Fibroblast of skin of right quadriceps (primary cell): Measurements from ENCODE around the gene WDR62.
"Not testable (repeated sequence)": the region's sequence is repeated elsewhere in the genome, so short reads cannot be mapped to it uniquely, and the experiment has no call there.

Experiments
- DNase-seq: peaks from one replicate; pipeline ENCODE4 v3.0.0-alpha.2; 2013

Gene WDR62

GRCh38 chr19:36113425-36113824, 58.7 kb downstream of the WDR62 start:
- no peak for DNase-seq

DNA sequence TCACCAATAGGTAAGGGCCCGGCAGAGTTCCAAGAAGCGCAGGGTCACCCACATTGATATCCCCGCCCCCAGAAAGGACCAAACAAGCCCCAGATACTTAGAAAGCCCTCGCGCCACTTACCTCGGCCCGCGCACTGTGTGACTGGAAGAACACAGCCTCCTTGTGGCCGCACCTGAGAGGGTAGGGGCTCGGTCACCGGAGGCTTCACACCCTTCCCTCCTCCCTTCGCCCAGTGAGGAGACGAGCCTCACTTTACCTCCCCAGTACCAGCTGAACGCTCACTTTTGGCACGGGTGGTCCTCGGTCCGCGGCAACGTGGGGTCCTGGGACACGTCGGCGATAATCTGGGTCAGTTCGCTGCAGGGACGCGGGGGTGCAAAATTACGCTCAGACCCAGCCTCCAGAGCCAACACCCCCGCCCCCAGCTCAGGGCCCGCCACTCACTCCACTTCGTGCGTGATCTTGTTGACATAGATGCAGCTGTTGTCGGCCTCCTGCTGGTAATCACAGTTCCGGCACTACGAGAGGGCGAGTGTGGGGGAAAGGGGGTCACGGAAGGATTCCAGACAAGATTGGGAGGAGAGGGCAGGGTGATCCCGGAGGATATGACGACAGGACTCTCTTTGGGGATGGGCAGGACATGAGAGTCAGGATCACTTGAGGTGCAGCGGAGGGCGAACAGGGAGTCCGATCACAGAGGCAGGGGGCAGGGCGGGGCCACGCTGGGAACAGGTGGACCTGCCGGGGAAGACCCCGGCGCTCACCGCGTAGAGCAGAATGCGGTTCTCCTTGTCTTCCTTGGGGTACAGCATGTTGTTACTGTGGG, 59.4 kb downstream of the WDR62 start:
- DNase-seq = peak; percentile 37

DNA sequence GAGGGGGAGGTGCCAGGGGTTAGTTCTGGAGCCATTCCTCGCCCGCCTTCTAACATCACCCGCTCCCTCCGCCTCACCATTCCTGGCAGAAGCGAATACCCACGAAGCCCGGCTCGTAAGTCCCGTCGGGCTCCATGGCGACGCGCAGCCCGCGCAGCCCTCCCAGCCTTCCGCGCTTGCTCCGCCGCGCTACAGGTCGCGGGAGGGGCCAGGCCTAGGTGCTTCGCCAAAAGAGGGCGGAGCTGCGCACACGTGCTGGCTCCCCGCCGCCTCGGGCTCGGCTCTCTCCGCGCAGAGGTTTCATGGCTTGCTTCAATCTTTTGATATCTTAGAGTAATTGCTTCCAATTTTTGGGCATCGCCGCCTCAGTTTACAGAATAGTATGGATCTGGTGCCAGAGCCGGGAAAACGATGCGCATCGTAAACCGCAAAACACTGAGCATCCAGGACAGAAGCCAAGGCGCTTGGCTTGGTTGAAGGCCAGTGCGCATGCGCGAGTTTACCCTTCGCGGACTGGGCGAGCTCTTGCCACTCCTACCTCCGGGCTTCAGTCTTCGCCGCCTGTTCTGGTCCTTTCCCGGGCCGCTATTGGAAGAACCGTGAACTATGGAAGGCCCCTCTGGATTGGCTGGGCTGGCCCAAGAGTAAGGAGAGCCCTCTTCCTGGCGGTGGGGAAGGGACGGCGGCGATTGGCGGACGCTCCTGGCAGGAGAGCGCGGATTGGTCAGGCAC, 60.2 kb downstream of the WDR62 start, which contains the start of gene POLR2I:
TSS of gene POLR2I (minus strand) at position 155 of the 732 bp plus-strand sequence. CDS start at position 136, 19 bp downstream.
- peak; percentile 100 for DNase-seq

DNA sequence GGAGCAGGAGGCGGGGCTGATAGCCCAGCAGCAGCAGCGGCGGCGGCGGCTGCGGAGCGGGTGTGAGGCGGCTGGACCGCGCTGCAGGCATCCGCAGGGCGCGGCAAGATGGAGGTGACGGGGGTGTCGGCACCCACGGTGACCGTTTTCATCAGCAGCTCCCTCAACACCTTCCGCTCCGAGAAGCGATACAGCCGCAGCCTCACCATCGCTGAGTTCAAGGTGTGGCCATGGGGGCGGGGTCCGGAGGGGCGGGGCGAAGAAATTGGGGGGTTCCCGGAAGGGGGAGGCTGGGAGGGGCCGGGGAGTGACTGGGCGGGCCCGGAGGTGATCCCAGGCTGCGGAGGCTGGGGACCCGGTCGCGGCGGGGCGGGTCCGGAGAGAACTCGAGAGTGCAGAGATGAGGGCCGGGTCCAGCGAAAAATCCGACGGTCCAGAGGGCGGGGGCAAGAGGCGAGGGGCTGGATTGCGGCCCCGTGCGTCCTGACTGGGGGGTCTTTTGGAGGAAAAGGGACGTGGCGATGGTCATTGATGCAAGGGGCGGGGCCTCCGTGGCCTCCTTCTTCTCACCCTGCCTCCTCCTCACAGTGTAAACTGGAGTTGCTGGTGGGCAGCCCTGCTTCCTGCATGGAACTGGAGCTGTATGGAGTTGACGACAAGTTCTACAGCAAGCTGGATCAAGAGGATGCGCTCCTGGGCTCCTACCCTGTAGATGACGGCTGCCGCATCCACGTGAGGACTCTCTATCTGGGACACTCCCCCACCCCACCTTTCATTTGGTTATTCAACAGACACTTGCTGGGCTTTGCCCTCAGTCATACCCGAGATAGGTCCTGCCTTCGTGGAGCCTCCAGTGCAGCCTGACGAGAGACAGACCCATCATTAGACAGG, 61.0 kb downstream of the WDR62 start, which contains the start of gene TBCB:
TSS of gene TBCB (plus strand) at position 16 of the 891 bp plus-strand sequence. CDS start at position 109, 93 bp downstream.
- no peak for DNase-seq

DNA sequence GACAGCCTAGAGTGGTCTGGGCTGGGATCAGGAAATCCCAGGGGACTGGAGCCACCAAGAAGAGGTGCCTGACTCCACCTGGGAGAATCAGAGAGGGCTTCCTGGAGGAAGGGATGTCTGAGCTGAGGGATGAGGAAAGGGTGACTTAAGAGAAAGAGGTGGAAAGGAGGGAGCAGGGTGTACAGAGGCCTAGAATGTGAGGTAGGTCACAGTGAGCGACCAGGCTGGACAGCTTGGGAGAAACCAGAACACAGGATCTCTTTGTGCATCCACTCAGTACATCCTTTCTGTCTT, 61.6 kb downstream of the WDR62 start:
- no peak for DNase-seq

DNA sequence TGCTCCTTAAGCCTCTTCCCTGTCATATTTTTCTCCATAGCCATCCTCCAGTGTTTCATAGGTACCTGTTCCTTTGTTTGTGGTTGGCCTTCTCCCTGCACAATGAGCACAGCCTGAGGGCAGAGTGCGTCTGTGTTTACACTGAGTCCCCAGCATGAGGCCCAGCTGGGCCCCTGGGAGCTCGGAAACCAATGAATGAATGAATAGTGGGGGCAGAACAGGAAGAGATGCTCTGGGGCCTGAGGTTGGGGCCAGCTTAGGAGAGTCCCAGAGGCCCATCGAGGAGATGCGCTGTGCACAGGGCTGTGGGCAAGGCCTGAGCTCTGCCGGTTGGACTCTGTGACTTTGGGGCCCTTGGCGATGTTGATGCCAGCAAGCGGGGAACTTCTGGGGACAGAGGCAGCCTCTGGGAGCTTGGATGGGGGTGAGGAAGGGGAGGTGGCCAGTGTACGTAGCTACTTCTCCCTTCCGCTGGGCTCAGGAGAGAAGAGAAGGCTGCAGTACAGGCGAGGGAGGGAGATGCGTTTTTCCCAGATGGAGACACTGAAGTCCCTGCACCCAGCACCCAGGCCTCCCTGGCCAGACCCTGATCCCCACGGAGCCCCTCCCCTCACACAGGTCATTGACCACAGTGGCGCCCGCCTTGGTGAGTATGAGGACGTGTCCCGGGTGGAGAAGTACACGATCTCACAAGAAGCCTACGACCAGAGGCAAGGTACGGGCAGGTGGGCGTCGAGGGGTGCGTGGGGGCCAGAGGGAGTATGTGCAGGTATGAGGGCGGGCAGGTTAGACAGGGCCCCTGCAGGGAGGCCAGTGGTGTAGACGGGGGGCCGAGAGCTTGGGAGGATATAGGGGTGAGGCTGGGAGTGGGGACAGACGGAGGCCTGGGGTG, 65.6 kb downstream of the WDR62 start:
- no peak for DNase-seq

- DNase-seq = no peak
Observed at GRCh38 chr19:36120984-36121358, 66.3 kb downstream of the WDR62 start.

DNA sequence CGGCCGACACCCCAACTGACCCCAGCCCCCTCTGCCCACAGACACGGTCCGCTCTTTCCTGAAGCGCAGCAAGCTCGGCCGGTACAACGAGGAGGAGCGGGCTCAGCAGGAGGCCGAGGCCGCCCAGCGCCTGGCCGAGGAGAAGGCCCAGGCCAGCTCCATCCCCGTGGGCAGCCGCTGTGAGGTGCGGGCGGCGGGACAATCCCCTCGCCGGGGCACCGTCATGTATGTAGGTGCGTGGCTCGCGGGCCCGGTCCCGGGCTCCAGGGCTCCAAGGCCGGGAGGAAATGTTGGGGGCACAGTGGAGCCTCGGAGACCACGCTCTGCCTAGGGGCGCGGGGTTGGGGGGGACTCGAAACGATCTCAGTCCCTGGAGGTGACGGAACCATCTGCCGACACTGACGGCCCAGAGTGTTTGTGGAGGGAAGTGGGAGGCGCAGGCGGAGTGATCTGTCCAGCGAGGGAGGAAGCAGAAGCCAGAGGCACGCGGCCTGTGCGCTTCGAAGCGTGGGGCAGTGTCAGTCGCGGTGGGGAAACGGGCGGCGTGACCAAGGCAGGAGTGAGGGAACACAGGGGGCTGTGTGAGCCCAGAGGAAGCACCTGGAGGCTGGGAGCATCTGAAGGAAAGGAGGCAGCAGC, 66.9 kb downstream of the WDR62 start:
- no peak for DNase-seq

- no peak for DNase-seq
Observed at GRCh38 chr19:36125557-36125956, 70.9 kb downstream of the WDR62 start.

DNA sequence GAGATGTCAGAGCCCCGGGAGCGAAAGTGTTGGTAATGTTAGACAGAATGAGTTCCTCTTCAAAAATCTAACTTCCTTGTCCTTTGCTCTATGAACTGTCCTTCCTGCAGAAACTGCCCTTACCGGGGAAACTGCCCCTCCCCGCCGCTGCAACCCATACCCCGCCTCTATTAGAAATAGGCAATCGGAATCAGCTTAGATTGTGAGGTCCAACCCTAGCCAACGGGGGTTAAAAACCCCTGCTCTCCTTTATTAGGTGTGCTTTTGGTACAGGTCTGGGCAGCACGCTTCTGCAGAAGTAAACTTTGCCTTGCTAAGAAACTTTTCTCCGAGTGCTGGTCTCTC, 73.7 kb downstream of the WDR62 start:
- no peak for DNase-seq

DNA sequence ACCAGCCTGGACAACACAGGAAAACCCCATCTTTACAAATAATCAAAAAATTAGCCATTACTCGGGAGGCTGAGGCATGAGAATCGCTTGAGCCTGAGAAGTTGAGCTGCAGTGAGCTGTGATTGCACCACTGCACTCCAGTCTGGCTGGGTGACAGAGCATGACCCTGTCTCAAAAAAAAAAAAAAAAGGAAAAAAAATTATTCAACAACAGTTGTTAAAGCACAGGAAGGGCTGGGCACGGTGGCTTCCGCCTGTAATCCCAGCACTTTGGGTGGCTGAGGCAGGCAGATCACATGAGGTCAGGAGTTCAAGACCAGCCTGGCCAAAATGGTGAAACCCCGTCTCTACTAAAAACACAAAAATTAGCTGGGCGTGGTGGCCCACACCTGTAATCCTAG, 76.5 kb downstream of the WDR62 start:
- not testable (repeated sequence) for DNase-seq

GRCh38 chr19:36134867-36135266, 80.2 kb downstream of the WDR62 start:
- DNase-seq = not testable (repeated sequence)

- DNase-seq = peak; percentile 34
Observed at GRCh38 chr19:36136964-36137686, 82.4 kb downstream of the WDR62 start.

GRCh38 chr19:36139120-36139472, 84.4 kb downstream of the WDR62 start:
- no peak for DNase-seq

DNA sequence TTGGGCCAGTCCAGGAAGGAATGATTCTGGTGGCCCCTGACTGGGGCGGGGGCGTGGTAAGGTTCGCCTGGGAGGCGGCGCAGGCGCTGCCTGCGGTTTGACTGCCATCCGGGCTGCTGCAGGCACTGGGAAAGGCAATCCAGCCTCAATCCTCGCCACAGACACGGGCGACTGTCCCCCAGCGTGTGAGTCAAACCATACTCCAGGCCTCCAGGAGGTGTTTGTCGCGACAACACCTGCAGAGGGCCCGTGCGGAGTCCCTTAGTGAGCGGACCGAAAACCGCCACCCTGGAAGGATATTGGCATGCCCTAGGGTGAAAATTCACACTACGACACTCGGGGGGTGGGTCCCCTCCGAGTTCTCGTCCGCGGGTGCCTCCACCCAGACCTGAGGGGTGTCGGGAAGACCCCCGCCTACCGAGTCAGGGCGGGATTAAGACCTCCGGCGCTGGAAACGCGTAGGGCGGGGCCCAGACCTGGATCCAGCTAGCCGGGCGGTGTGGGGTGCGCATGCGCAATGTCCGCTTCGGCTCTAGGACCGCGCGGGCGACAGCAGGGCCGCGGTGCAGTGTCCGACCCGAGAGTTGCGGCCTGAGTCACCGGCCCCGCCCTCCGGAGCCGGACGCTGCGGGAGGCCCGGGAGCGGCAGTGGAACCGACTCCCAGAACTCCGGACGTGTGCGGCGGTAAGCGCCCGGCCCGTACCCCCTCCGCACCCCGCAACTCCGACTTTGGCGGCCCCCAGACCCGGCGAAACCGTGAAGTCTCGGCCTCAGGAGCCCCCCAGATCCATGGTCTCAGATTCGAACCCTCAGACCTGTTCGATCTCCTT, 85.0 kb downstream of the WDR62 start, which contains the start of gene CAPNS1:
TSS of gene CAPNS1 (plus strand) at position 594 of the 831 bp plus-strand sequence. CDS start 946 bp downstream, outside the sequence.
- DNase-seq = peak; percentile 95

DNA sequence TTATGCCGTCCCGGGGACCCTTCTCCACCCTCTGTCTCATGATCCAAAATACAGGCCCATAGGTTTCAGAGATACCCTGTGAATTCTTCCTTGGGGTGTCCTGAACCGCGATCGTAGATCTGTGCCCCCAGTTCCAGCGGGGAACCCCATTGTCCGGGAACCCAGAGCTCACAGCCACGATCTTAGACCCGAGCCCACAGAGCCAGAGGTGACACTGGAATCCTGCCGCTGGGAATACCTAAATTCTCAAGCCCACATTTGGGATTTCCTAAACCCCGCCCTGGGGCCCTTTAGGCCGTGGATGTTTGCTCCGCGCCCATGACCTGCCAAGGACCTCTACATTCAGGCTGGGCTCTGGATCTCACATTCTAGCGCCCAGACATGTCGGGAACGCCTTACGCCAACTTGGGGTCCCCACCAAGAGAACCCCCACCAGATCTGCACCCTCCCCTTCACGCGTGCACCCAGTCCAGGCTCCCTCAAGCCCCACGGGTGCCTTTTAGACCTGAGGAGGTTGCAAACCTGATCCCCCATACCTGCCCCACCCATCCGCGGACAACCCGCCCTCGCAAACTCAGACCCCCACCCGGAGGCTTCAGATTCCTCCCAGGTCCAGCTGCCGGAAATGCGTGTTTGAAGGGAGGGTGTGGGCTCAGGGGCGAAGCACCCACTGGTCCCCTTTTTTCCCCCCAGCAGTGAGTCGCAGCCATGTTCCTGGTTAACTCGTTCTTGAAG, 85.8 kb downstream of the WDR62 start:
- DNase-seq = peak; percentile 68

- peak; percentile 82 for DNase-seq
Observed at GRCh38 chr19:36141039-36141927, 86.6 kb downstream of the WDR62 start.

DNA sequence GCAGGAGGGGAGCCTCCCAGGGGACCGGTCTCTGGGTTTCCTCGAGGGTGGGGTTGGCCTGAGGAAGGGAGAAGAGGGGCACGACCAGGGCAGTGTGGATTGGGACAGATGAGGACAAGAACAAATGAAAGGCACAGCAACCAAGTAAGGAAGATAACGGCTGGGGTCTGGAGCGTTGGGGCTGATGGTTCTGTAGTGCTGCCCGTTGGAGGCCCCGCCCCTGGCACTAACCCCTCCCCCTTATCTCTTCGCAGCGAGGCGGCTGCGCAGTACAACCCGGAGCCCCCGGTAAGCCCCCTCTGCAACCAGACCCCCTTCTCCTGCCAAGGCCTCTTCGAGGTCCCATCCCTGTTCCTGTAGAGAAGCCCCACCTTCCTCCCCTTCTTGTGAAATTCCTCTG, 87.3 kb downstream of the WDR62 start:
- no peak for DNase-seq
